Calu3 (cell line): ENCODE measurements around the gene GBF1. TPM values are rescaled to one million over a fixed set of nuclear protein-coding genes. Genes with fewer than 3 reads are reported as not detected.
"Not testable (repeated sequence)": the region's sequence is repeated elsewhere in the genome, so short reads cannot be mapped to it uniquely, and the experiment has no call there.

ENCODE experiments used
- BruUV-seq: library from RNA; stranded (reverse); fragments of 400-500 nt; replicated peaks from 2 replicates; lab custom pipeline; 2021; lab: Mats Ljungman, UMichigan
- CTCF ChIA-PET: fragments of 300-600 bp; sonication (Branson Sonifier 250); formaldehyde crosslinking; loops from one replicate; lab custom pipeline; 2022; ENCODE audit warnings: antibody characterized with exemption; lab: Charles Lee
- DNase-seq: peaks from one replicate; pipeline ENCODE4 v3.0.0; 2022
- H3K27ac Mint-ChIP-seq: one replicate; pipeline ENCODE4 v1.8.0; 2022; ENCODE audit warnings: mixed read lengths; ENCODE audit not compliant: unreplicated experiment
- H3K27me3 Mint-ChIP-seq: one replicate; pipeline ENCODE4 v1.8.0; 2022; ENCODE audit warnings: mixed read lengths; ENCODE audit not compliant: unreplicated experiment
- H3K36me3 Mint-ChIP-seq: one replicate; pipeline ENCODE4 v1.8.0; 2022; ENCODE audit warnings: mild to moderate bottlenecking, moderate library complexity, mixed read lengths; ENCODE audit not compliant: insufficient read depth, unreplicated experiment
- H3K4me1 Mint-ChIP-seq: one replicate; pipeline ENCODE4 v1.8.0; 2022; ENCODE audit warnings: mild to moderate bottlenecking, low read depth, mixed read lengths; ENCODE audit not compliant: unreplicated experiment
- H3K4me3 Mint-ChIP-seq: one replicate; pipeline ENCODE4 v1.8.0; 2022; ENCODE audit warnings: mild to moderate bottlenecking, low read depth, moderate library complexity, mixed read lengths; ENCODE audit not compliant: unreplicated experiment
- H3K9me3 Mint-ChIP-seq: one replicate; pipeline ENCODE4 v1.8.0; 2022; ENCODE audit warnings: low read depth, mixed read lengths; ENCODE audit not compliant: unreplicated experiment
- CTCF ChIP-seq: fragments of 200-600 bp; IDR thresholded peaks from one replicate; pipeline ENCODE4 v1.8.0; 2022; ENCODE audit warnings: antibody characterized with exemption; ENCODE audit not compliant: unreplicated experiment
- intact Hi-C: fragments of 100-400 bp; cut with micrococcal nuclease; formaldehyde crosslinking; loops from one replicate; pipeline ENCODE4 v1.10.0; 2022; ENCODE audit not compliant: unreplicated experiment
- total RNA-seq: library from RNA; stranded (reverse); gene quantifications from 2 replicates; pipeline ENCODE4 v1.2.3, GENCODE V29; 2022

Gene GBF1
- total RNA-seq, 1 experiment from 2014 or later = 36.1 TPM

GRCh38 chr10:102302611-102303010 is 57.3 kb downstream of the GBF1 start:
- intact Hi-C loops = no loop called here
- CTCF ChIA-PET = no interaction called here
- DNase-seq = no peak
- Mint-ChIP-seq H3K4me1 (peaks cover 17% of the 10 kb centered on the region), H3K4me3 (no peak overlapping the region), H3K27me3 (no peaks in the 10 kb centered on the region), H3K36me3 (no peaks in the 10 kb centered on the region), H3K27ac (no peak overlapping the region), H3K9me3 (no peaks in the 10 kb centered on the region)
- TF ChIP-seq CTCF = no peak
- no TSS peak for BruUV-seq

GRCh38 chr10:102306006-102306405 is 60.7 kb downstream of the GBF1 start:
- CTCF ChIA-PET = no interaction called here
- Mint-ChIP-seq H3K4me3 (no peak overlapping the region), H3K4me1 (peaks cover 26% of the 10 kb centered on the region), H3K27ac (no peak overlapping the region), H3K9me3 (no peaks in the 10 kb centered on the region), H3K27me3 (no peaks in the 10 kb centered on the region), H3K36me3 (no peaks in the 10 kb centered on the region)
- no TSS peak for BruUV-seq
- no peak for DNase-seq
- intact Hi-C loops = no loop called here
- no peak for TF ChIP-seq CTCF

GRCh38 chr10:102306710-102307109 is 61.4 kb downstream of the GBF1 start:
- CTCF ChIA-PET = interaction anchor here (0.7 kb wide), 2 partner anchors 69 to 88 kb away, joined by 5 to 8 read pairs; no protein-coding TSS in a partner anchor
- peaks cover 28% of the 10 kb centered on the region for H3K4me1 Mint-ChIP-seq
- intact Hi-C loops = no loop called here
- no peaks in the 10 kb centered on the region for H3K36me3 Mint-ChIP-seq
- no peak overlapping the region for H3K27ac Mint-ChIP-seq
- TF ChIP-seq CTCF = no peak
- BruUV-seq = no TSS peak
- H3K27me3 Mint-ChIP-seq = no peaks in the 10 kb centered on the region
- H3K4me3 Mint-ChIP-seq = no peak overlapping the region
- no peaks in the 10 kb centered on the region for H3K9me3 Mint-ChIP-seq
- DNase-seq = no peak

GRCh38 chr10:102308318-102308717 is 63.0 kb downstream of the GBF1 start:
- H3K4me3 Mint-ChIP-seq, H3K27ac Mint-ChIP-seq, BruUV-seq, H3K9me3 Mint-ChIP-seq, CTCF ChIA-PET, H3K36me3 Mint-ChIP-seq, intact Hi-C loops, H3K27me3 Mint-ChIP-seq, DNase-seq: not testable (repeated sequence)
- H3K4me1 Mint-ChIP-seq = peaks cover 39% of the 10 kb centered on the region

- BruUV-seq = no TSS peak
- TF ChIP-seq CTCF = no peak
- intact Hi-C loops = no loop called here
- Mint-ChIP-seq H3K27me3 (no peaks in the 10 kb centered on the region), H3K36me3 (no peaks in the 10 kb centered on the region), H3K27ac (peak overlapping the region; percentile 92), H3K9me3 (no peaks in the 10 kb centered on the region), H3K4me3 (no peak overlapping the region), H3K4me1 (peaks cover 44% of the 10 kb centered on the region)
- CTCF ChIA-PET = no interaction called here
- DNase-seq = no peak
These were observed 63.9 kb downstream of the GBF1 start for GRCh38 chr10:102309236-102309635.
